ENCODE measurements around the gene PEMT. TPM values are rescaled to one million over a fixed set of nuclear protein-coding genes. Genes with fewer than 3 reads are reported as not detected.

The PEMT gene
- total RNA-seq, 1 donor from 2014 or later, result 41.9 TPM

DNA sequence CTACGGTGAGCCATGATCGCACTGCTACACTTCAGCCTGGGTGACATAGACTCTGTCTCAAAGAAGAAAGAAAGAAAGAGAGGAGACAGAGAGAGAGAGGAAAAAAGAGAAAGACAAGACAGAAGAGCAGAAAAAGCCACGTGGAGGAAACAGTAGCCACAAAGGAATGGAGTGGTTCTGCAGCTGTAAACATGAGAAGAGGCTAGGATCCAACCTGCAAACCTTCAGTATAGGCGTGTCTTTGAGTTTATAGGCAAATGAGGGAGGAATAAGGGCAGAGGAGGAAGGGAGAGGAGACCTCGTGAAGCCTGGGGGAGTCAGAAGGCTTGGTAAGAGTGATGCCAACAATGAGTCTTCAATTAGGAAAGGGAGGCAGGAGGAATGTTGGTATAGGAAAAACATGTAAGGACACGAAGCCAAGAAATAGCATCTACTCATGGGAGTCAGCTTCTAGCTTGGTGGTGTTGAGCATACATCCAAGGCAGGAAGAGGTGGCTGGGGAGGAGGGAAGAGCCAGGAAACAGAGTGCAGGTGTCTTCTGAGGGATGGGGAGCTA lies 110.8 kb downstream of the PEMT start:
- no peak for TF ChIP-seq CTCF (IDR thresholded peaks at IDR 0.05; ENCODE audit: unreplicated experiment)
- no peak for DNase-seq (ENCODE audit: low spot score in 2 of 2, unreplicated experiment in 2 of 2)
- H3K4me3 Mint-ChIP-seq, result no peak overlapping the region
- peak overlapping the region; percentile 23 for H3K27ac Mint-ChIP-seq
- no peaks in the 10 kb centered on the region for H3K9me3 Mint-ChIP-seq
- peaks cover 22% of the 10 kb centered on the region for H3K4me1 Mint-ChIP-seq
- peaks cover under 1% of the 10 kb centered on the region for H3K27me3 Mint-ChIP-seq (ENCODE audit: low read depth)
- peaks cover 11% of the 10 kb centered on the region for H3K36me3 Mint-ChIP-seq

DNA sequence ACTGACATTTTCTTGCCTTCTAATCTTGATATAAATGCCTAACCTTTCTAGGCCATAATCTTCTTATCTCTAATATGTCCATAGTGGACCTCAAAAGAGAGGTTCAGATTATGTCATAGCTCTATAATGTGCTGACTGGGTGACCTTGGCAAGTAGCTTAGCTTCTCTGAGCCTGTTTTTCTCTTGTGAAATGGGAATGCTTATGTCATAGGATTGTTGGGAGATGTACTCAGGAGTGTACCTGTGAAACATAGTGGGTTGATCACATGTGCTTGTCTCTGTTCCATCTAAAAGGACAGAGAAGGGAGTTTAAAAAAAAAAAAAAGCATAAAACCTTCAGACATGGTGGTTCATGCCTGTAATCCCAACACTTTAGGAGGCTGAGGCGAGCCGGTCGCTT lies 112.3 kb downstream of the PEMT start:
- peaks cover 5% of the 10 kb centered on the region for H3K36me3 Mint-ChIP-seq
- TF ChIP-seq CTCF (IDR thresholded peaks at IDR 0.05; ENCODE audit: unreplicated experiment), result no peak
- H3K4me1 Mint-ChIP-seq, result peaks cover 22% of the 10 kb centered on the region
- H3K9me3 Mint-ChIP-seq, result no peaks in the 10 kb centered on the region
- no peak overlapping the region for H3K27ac Mint-ChIP-seq
- peaks cover 8% of the 10 kb centered on the region for H3K27me3 Mint-ChIP-seq (ENCODE audit: low read depth)
- no peak for DNase-seq (ENCODE audit: low spot score in 2 of 2, unreplicated experiment in 2 of 2)
- no peak overlapping the region for H3K4me3 Mint-ChIP-seq

DNA sequence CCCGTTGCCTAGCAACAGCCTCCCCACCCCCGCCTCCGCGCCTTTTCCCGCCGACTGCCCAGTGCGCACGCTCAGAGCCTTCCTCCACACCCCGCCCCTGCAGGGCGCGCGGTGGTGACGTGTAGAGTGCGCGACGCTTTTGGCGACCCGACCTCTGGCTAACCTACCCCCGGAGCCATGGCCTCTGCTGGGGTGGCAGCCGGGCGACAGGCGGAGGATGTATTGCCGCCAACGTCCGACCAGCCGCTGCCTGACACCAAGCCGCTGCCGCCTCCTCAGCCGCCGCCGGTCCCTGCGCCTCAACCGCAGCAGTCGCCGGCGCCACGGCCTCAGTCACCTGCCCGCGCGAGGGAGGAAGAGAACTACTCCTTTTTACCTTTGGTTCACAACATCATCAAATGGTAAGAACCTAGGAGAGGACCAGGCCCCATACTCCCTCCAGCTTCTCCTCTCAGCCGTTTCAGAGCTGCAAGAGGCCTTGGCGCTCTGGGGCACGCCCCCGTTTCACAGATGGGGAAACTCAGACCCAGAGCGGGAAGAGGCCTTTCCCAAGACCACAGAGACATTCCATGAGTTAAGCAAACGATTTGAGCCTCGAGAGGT lies 114.5 kb downstream of the PEMT start, which contains the start of gene MED9:
Gene MED9 (plus strand): TSS at position 136 of the 603 bp plus-strand sequence. CDS start 42 bp downstream, at position 178.
- no peak for TF ChIP-seq CTCF (IDR thresholded peaks at IDR 0.05; ENCODE audit: unreplicated experiment)
- Mint-ChIP-seq H3K9me3 (no peaks in the 10 kb centered on the region), H3K27me3 (ENCODE audit: low read depth) (peaks cover 27% of the 10 kb centered on the region), H3K4me3 (peak within 1 kb of the TSS; percentile 90), H3K27ac (peak within 1 kb of the TSS; percentile 92), H3K36me3 (no peaks in the 10 kb centered on the region), H3K4me1 (peaks cover 22% of the 10 kb centered on the region)
- DNase-seq (ENCODE audit: low spot score in 2 of 2, unreplicated experiment in 2 of 2), result peak; percentile 89 to 94

DNA sequence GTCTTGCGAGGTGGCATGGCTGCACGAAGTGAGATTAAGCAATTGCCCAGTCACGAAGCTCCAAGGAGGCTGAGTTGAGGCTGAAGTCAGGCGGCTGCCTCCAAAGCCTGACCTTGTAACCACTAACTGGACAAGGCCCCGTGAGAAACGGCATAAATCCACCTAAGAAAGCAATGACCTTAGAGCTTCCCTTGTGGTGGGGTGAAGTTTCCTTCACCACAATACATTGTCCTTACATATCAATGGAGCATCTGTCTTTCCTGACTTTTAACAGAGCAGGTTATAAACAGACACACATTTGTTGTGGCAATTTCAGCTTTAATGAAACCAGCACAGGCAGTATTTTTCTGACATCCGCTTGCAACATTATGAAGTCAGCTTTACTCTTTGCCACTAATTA lies 117.2 kb downstream of the PEMT start:
- Mint-ChIP-seq H3K4me1 (peaks cover 14% of the 10 kb centered on the region), H3K27ac (no peak overlapping the region), H3K27me3 (ENCODE audit: low read depth) (peaks cover 51% of the 10 kb centered on the region), H3K36me3 (no peaks in the 10 kb centered on the region), H3K4me3 (no peak overlapping the region), H3K9me3 (no peaks in the 10 kb centered on the region)
- TF ChIP-seq CTCF (IDR thresholded peaks at IDR 0.05; ENCODE audit: unreplicated experiment), result no peak
- DNase-seq (ENCODE audit: low spot score in 2 of 2, unreplicated experiment in 2 of 2), result no peak

DNA sequence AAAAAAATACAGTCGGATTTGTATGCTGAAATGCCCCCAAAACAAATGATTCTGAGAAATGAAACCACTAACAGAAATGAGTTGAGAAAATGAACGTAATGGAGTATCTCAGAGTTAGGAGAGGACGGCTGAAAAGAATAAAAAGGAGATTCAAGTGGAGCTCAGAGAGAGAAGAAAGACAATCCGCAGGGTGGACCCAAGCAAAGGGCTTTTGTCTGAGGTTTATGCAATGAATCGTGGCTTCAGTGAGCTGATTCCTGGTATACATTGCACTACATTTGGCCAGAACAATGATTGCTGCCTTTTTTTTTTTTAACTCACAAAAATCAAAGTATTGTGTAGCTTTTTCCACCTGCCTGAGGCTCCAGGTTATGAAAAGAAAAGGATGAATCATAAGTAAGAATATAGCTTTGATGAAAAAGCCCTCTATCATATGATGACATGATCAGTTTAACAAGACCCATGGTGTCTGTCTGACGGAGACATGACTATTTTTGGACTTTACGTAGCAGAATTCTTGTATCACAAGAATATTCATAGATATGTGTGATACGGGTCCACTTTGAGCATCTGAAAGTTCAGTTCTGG lies 119.1 kb downstream of the PEMT start:
- Mint-ChIP-seq H3K4me3 (no peak overlapping the region), H3K9me3 (no peaks in the 10 kb centered on the region), H3K36me3 (no peaks in the 10 kb centered on the region), H3K4me1 (peaks cover 3% of the 10 kb centered on the region), H3K27me3 (ENCODE audit: low read depth) (peaks cover 64% of the 10 kb centered on the region), H3K27ac (no peak overlapping the region)
- DNase-seq (ENCODE audit: low spot score in 2 of 2, unreplicated experiment in 2 of 2), result no peak
- no peak for TF ChIP-seq CTCF (IDR thresholded peaks at IDR 0.05; ENCODE audit: unreplicated experiment)

Measured in mesothelial cell of epicardium (in vitro differentiated cells).